Mesenteric fat pad (tissue), 1 donor: ENCODE results near the gene DISC1. TPM values are rescaled to one million over a fixed set of nuclear protein-coding genes. Genes with fewer than 3 reads are reported as not detected.
"Not testable (repeated sequence)": the region's sequence is repeated elsewhere in the genome, so short reads cannot be mapped to it uniquely, and the experiment has no call there.

Experiments
- DNase-seq: peaks from one replicate; pipeline ENCODE4 v3.0.0-alpha.2; 2020; ENCODE audit warnings: low spot score
- long read RNA-seq: library from polyadenylated mRNA; unstranded; transcript quantifications from one replicate; pipeline ENCODE4 v2.0.0, GENCODE V29; 2020
- total RNA-seq: library from RNA; stranded (reverse); fragmentation: NEBNext Ultra II Directional; extraction: Animal tissue kit (Norgen Biotek cat#: 25700); gene quantifications from one replicate; pipeline ENCODE4 v1.2.1, GENCODE V29; 2021
- donor health status: DM: yes; HTN: yes; CAD: no.

DISC1 gene
- 13.0 TPM for total RNA-seq
- long read RNA-seq, partial matches to known transcripts: 1 of 13 reads
- long read RNA-seq, other reads (novel, unspliced or antisense): 12 of 13 reads

- peak; percentile 94 for DNase-seq
Observed at GRCh38 chr1:231626535-231626950, at the start of gene DISC1. Gene DISC1, plus strand, starts transcription at chr1:231626790. Its CDS starts 78 bp downstream, at chr1:231626868.

GRCh38 chr1:231576804-231577718 lies 49.5 kb upstream of the DISC1 start:
- no peak for DNase-seq

- no peak for DNase-seq
Observed at GRCh38 chr1:231580874-231581273, 45.7 kb upstream of the DISC1 start.

GRCh38 chr1:231581859-231582258 lies 44.7 kb upstream of the DISC1 start:
- no peak for DNase-seq

GRCh38 chr1:231583376-231583775 lies 43.2 kb upstream of the DISC1 start:
- no peak for DNase-seq

- DNase-seq: no peak
Observed at GRCh38 chr1:231584117-231584516, 42.5 kb upstream of the DISC1 start.

GRCh38 chr1:231584921-231585320 lies 41.7 kb upstream of the DISC1 start:
- DNase-seq: no peak

GRCh38 chr1:231590453-231591198 lies 36.0 kb upstream of the DISC1 start:
- no peak for DNase-seq

GRCh38 chr1:231591466-231591865 lies 35.1 kb upstream of the DISC1 start:
- DNase-seq: no peak

- no peak for DNase-seq
Observed at GRCh38 chr1:231592809-231593208, 33.8 kb upstream of the DISC1 start.

GRCh38 chr1:231593264-231593663 lies 33.3 kb upstream of the DISC1 start:
- DNase-seq: not testable (repeated sequence)

- DNase-seq: no peak
Observed at GRCh38 chr1:231594123-231594522, 32.5 kb upstream of the DISC1 start.

- no peak for DNase-seq
Observed at GRCh38 chr1:231594749-231595148, 31.8 kb upstream of the DISC1 start.

GRCh38 chr1:231596337-231596791 lies 30.2 kb upstream of the DISC1 start:
- DNase-seq: no peak

- DNase-seq: no peak
Observed at GRCh38 chr1:231597971-231598370, 28.6 kb upstream of the DISC1 start.

GRCh38 chr1:231600458-231600976 lies 26.1 kb upstream of the DISC1 start:
- no peak for DNase-seq

- no peak for DNase-seq
Observed at GRCh38 chr1:231601824-231602672, 24.5 kb upstream of the DISC1 start.

GRCh38 chr1:231602673-231602984 lies 24.0 kb upstream of the DISC1 start:
- DNase-seq: no peak

GRCh38 chr1:231603598-231604275 lies 22.9 kb upstream of the DISC1 start:
- DNase-seq: no peak

- no peak for DNase-seq
Observed at GRCh38 chr1:231604276-231604621, 22.3 kb upstream of the DISC1 start.
